OCI-LY3 (cell line): ENCODE measurements around the gene FSHB.

Source experiments
- CTCF ChIP-seq: fragments of 200-600, 300-600 bp; sonication (generic); IDR thresholded peaks from 2 replicates; pipeline ENCODE4 v1.5.1; 2014; ENCODE audit warnings: antibody characterized with exemption, low read length, low read depth
- EZH2phosphoT487 ChIP-seq: fragments of 200-600 bp; shearing (Covaris generic); IDR thresholded peaks from 2 replicates; pipeline ENCODE4 v1.6.1; 2018; ENCODE audit warnings: antibody characterized with exemption, mixed run types, low read depth

DNA sequence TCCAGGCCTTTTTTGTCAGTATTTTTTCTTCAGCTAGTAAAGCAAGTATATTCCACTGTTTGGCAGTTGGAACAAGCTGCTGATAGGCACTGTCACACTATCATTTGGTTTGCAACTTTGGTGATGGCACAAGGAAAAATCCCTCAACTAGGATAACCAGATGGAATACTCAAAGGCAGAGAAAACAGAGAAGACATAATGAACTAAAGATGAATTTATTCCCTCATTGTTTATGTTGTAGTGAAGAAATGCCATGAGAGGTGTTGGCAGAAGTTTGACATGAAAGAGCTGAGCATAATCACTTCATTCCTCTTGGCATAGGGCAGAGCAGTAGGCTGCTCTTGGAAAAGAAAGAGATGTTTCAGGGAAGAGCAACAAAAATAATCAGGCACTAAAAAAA lies 39.9 kb downstream of the FSHB start:
- TF ChIP-seq CTCF (no peak), EZH2phosphoT487 (no peak)
